Activated naive CD4-positive, alpha-beta T cell treated with anti-CD3 and anti-CD28 coated beads, Interleukin-2, amount 50 U/mL, for 16 hours (primary cell): ENCODE results near the gene PRSS27.
"Not testable (repeated sequence)": the region's sequence is repeated elsewhere in the genome, so short reads cannot be mapped to it uniquely, and the experiment has no call there.

ENCODE experiments used
- DNase-seq: peaks from one replicate; pipeline ENCODE4 v3.0.0-alpha.2; 2020

Gene PRSS27

GRCh38 chr16:2670017-2670416 lies 50.0 kb downstream of the PRSS27 start:
- peak; percentile 67 for DNase-seq

- DNase-seq = not testable (repeated sequence)
Observed at GRCh38 chr16:2669587-2669986, 50.4 kb downstream of the PRSS27 start.

GRCh38 chr16:2666671-2667070 lies 53.4 kb downstream of the PRSS27 start:
- DNase-seq = not testable (repeated sequence)

GRCh38 chr16:2664574-2664982 lies 55.4 kb downstream of the PRSS27 start:
- DNase-seq = no peak

GRCh38 chr16:2663553-2664546 lies 56.2 kb downstream of the PRSS27 start:
- peak; percentile 46 for DNase-seq
